ENCODE data around the gene PACS2.
"Not testable (repeated sequence)": the region's sequence is repeated elsewhere in the genome, so short reads cannot be mapped to it uniquely, and the experiment has no call there.

Gene PACS2

GRCh38 chr14:105330491-105330895, 15.9 kb downstream of the PACS2 start:
- DNase-seq (ENCODE audit: low read depth, low spot score) = no peak

DNA sequence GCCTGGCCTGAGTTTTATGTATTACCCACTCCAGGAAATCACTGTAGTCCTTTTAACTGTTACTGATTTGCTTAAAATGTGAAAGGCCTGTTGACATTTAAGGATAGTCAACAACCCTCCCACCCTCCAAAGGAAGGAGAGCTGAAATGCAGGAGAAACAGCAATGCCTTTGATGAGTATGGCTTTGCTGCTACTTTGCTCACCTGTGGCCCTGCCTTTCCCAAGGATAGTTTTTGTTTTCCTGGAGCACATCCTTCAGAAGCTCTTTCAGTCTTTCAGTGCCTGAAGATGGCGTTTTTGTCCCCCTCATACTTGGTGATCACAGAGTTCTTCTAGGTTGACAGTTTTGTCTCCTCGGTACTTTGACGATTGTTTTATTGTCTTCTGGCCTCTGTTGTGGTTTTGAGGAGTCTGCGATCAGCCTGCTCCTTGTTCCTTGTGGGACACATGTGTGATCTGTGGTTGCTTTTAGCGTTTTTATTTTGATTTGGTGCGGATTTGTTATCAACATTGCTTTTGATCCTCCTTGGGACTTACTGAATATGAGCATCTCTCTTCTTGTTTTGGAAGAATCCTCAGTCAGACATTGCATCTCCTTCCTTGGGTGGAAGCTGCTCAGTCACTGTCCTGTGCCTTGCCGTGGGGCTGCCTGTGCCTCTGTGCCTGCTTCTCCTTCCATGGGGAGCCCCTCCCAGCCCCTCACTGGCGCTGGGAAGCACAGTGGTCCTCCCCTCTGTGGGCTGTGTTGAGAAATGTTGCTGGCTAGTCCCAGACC, 17.2 kb downstream of the PACS2 start:
- no peak for DNase-seq (ENCODE audit: low read depth, low spot score)

DNA sequence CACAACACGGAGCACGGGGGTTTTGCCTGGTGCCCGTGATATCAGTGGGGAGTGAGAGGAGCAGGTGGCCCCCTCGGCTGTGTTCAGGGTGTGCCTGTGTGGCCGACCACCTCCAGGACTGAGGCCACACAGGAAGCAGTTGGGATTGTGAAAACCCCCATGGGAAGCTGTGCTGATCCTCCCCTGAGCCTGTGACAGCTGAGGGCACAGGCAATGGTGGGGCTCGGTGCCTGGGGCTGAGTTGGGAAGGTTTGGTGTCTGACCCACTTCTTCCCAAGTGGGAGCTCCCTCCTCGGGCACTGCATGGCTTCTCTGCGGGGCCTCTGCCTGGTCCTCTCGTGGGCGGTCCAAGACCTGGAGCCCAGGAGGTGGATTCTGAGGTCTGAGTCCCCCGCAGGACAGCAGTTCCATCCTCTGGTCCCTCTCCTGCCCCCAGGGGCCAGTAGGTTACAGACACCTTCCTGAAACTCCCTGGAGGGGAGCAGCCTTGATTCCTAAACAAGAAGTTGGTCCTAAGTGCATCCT, 17.9 kb downstream of the PACS2 start:
- DNase-seq (ENCODE audit: low read depth, low spot score) = no peak

DNA sequence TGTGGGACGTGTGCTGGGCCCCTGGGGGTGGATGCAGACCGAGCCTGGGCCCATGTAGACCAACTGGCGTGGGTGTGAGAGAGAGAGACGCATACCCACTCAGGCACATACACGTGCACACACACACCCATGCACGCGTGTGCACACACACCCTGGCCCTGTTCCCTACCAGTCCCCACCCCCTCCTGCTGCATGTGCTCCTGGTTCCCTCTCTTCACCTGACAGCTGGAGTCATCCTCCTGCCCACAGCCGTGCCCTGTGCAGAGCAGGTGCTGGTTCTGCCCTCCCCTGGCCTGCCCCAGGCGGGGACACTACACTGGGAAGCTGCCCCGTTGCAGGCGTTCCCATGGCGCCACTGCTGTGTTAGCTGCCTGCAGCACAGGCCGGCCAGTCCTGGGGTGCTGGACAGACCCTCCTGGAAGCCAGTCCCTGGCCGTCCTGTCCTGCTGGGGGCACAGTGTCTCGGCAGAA, 18.5 kb downstream of the PACS2 start:
- no peak for DNase-seq (ENCODE audit: low read depth, low spot score)

DNA sequence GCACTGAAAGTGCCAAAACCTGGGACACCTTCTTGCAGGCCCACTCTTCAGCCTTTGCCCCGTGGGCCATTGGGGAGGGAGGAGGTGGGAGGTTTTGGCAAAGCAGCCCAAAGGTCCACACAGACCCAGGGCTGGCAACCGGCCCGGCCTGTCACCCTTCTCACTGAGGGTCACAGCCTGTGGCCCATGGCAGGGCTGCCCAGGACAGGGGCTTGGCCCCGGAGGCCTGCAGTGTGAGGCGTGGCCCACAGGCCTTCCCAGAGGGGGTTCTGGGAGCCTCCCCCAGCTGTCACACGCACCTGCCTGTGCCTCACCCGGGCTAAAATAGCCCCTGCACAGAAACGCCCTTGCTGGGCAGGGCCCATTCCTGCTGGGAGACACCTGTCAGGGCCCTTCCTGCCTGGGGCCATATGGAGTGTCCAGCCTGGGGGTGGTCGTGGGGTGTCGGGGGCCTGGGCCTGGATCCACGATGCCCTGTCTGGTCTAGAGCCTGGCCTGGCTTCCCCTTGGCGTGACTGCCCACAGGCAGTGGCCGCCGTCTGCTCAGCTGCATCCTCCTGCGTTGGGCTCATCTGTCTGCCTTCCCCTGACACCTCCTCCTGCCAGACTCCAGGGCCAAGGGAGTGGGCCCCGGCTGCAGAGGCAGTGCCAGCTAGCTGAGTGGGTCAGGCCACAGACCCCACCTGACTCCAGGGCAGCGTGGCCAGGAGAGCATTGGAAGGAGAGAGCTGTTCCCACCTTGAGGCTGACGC, 19.2 kb downstream of the PACS2 start:
- no peak for DNase-seq (ENCODE audit: low read depth, low spot score)

DNA sequence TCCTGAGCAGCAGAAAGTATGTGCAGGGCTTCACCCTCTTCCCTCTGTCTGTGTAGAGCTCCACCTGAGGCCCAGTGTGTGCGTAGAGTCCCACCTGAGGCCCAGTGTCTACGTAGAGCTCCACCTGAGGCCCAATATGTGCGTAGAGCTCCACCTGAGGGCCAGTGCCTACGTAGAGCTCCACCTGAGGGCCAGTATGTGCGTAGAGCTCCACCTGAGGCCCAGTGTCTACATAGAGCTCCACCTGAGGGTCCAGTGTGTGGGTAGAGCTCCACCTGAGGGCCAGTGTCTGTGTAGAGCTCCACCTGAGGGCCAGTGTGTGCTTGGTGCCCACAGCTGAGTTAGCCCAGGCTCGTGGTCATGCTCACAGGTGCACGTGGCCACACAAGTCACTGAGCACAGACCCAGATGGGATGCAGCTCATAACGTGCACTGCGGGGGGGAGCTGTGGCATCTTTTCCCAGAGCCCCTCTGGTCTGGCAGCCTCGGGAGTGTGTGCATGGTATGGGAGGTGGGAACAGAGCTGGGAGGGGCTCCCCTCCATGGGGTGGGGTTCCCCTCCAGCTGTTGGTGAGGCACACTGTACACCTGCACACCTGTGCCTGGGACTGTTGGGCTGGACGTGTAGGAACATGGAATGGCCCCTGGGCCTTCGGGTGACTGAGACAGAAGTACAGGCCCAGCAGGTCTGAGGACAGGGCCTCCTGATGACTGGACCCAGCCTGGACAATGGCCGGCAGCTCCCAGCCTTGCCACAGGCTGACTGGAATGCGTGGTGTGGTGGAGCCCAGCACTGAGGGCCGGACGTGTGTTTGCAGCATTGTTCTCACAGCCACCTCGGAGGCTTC, 20.1 kb downstream of the PACS2 start:
- DNase-seq (ENCODE audit: low read depth, low spot score) = no peak

- DNase-seq (ENCODE audit: low read depth, low spot score) = not testable (repeated sequence)
Observed at GRCh38 chr14:105335231-105335542, 20.6 kb downstream of the PACS2 start.

DNA sequence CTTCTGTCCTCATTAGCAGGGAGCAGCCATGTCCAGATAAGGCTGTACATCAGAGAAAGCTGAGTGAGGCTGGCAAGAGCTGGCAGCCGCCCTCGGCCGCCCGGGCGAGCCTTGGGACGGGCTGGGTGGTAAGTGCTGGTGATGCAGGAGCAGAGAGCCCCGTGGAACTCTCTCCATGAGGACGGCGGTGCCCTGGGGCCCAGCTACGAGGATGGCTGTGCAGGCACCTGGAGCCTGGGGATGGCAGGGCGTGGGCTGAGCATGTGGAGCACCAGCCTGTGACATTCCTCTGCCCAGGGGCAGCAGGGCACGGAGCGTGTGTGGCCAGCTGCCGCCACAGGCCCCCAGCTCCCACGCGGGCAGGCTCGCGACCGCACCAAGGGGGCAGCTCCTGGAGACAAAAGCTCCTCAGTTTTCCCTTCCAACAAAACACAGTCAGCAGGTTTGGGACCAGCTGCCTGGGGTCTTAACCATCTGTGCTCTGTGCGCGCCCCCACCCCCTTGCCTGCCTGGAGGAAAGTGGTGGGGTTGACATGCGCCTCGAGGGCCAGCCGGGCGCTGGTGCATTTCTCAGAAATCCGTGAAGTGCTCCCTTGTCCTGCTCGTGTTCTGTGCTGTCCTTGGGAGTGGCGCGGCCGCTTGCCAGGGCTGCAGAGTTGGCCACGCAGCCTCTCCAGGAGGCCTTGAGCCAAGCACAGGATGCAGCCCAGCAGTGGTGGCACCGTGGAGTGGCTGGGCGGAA, 21.4 kb downstream of the PACS2 start:
- DNase-seq (ENCODE audit: low read depth, low spot score) = no peak

DNA sequence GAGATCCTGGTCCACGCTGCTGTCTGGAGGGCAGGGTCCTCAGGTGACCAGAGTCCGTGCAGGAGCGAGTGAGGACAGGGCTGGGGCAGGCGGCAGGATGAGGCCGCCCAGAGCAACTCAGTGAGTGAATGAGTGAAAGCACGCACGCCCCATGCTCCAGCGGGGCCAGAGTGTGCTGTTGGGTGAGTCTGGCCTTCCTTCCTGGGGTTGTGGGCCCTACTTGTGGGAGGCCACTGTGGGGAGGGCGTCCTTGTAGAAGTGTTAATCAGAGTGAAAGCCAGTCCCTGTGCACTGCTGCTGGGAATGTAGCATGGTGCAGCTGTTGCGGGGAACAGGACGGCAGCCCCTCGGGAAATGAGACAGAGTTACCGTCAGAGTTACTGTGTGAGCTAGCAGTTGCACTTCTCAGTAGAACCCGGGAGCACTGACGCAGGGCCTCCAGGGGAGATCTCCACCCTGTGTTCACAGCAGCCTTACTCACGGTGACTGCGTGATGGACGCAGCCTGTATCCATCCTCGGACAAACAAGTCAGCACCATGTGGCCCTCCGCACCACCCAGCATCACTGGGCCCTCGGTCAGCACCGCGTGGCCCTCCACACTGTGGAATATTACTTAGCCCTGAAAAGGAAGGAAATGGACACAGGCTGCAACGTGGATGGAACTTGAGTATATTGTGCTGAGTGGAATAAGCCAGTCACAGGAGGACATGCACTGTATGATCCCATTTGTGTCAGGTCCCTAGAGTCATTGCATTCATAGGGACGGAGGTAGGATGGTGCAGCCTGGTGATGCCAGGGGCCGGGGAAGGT, 22.1 kb downstream of the PACS2 start:
- DNase-seq (ENCODE audit: low read depth, low spot score) = no peak

DNA sequence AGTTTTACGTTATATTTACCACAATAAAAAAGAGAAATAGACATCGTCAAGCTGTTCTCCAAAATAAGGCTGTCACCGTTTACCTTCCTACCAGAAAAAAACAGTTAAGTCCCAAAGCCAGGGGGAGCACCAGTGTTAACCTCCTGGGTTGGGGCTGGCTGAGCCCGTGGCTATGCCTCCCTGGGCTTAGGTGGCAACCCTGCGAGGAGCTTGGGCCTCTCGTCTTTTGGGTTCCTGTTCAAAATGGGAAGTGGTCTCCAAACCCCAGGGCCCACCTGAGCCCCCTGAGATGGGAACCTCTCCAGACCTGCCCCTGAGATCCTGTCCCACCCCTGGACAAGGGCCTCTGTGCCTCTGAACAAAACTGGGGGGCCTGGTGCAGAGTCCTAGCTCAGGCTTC, 22.9 kb downstream of the PACS2 start:
- no peak for DNase-seq (ENCODE audit: low read depth, low spot score)

DNA sequence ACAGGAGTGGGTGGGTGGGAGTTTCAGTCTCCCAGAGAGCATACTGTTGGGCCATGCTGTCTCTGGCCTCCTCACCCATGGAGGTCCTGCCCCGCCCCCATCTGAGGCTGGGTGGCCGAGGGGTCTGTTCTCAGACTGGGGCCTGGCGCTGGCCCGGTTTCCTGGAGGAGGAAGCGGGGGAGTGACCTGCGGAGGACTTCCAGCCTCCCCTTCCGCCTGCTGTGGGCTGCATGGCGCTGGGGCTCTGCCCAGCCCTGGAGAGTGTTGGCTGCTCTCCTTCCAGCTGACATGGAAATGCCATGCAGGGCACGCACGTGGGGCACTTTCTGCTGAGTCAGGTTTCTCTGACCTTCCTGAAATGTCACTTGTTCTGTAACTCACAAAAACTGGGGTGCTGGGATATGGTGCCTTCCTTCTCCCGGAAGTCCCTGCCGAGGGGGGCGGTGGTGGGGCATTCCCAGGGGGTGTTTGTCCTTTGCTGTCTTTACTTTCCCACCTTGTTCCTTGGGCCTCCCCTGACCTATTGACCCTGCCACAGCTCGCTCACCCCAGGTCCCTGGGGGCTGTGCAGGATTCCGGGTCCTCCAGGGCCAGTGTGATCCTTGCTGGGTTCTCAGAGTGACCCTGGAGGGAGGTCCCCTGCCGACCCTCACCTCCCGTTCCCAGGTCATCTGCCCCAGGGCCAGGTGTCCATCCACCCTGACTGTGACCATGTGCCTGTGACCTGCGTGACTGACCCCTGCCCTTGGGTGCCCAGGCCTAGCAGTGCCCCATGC, 23.6 kb downstream of the PACS2 start:
- DNase-seq (ENCODE audit: low read depth, low spot score) = no peak

- no peak for DNase-seq (ENCODE audit: low read depth, low spot score)
Observed at GRCh38 chr14:105340821-105341733, 26.5 kb downstream of the PACS2 start.

GRCh38 chr14:105343194-105343593, 28.6 kb downstream of the PACS2 start:
- DNase-seq (ENCODE audit: low read depth, low spot score) = no peak

DNA sequence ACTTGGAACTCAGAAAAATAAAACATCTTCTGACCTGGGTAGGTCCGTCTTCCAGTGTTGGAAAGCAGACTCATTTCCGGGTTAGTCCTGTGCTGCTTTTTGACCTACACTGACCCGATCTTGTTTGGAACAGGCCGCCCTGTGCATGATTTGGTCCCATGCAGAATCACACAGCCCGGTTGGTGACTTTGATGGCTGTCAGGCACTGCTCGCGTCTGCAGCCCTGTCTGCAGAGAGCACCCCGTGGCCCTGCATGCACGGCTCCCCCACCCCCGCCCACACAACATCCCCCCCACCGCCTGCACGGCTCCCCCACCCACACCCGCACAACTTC, 31.6 kb downstream of the PACS2 start:
- DNase-seq (ENCODE audit: low read depth, low spot score) = no peak

- no peak for DNase-seq (ENCODE audit: low read depth, low spot score)
Observed at GRCh38 chr14:105346876-105347586, 32.5 kb downstream of the PACS2 start.

- no peak for DNase-seq (ENCODE audit: low read depth, low spot score)
Observed at GRCh38 chr14:105347587-105347968, 33.0 kb downstream of the PACS2 start.

- DNase-seq (ENCODE audit: low read depth, low spot score) = no peak
Observed at GRCh38 chr14:105348169-105348944, 33.8 kb downstream of the PACS2 start.
